Measurements from ENCODE around the gene B3GNT7.

The B3GNT7 gene

GRCh38 chr2:231357048-231357447 is 38.5 kb upstream of the B3GNT7 start:
- Histone ChIP-seq H3K4me3 (ENCODE audit: low read depth, low read length) (no peak overlapping the region), H3K36me3 (ENCODE audit: insufficient read depth, low read length) (no peaks in the 10 kb centered on the region), H3K4me1 (ENCODE audit: control insufficient read depth, insufficient read depth, low read length, unreplicated experiment) (no peaks in the 10 kb centered on the region), H3K27me3 (ENCODE audit: insufficient read depth, low read length) (no peaks in the 10 kb centered on the region), H2AFZ (ENCODE audit: low read length, unreplicated experiment) (no peak overlapping the region), H3K79me2 (ENCODE audit: control insufficient read depth, insufficient read depth, low read length, unreplicated experiment) (no peaks in the 10 kb centered on the region), H3K27ac (ENCODE audit: low read depth, low read length) (no peak overlapping the region)

GRCh38 chr2:231357931-231358330 is 37.6 kb upstream of the B3GNT7 start:
- Histone ChIP-seq H3K4me1 (ENCODE audit: control insufficient read depth, insufficient read depth, low read length, unreplicated experiment) (no peaks in the 10 kb centered on the region), H3K27me3 (ENCODE audit: insufficient read depth, low read length) (no peaks in the 10 kb centered on the region), H3K27ac (ENCODE audit: low read depth, low read length) (no peak overlapping the region), H3K4me3 (ENCODE audit: low read depth, low read length) (no peak overlapping the region), H3K36me3 (ENCODE audit: insufficient read depth, low read length) (no peaks in the 10 kb centered on the region), H3K79me2 (ENCODE audit: control insufficient read depth, insufficient read depth, low read length, unreplicated experiment) (no peaks in the 10 kb centered on the region), H2AFZ (ENCODE audit: low read length, unreplicated experiment) (no peak overlapping the region)

- Histone ChIP-seq H3K4me1 (ENCODE audit: control insufficient read depth, insufficient read depth, low read length, unreplicated experiment) (no peaks in the 10 kb centered on the region), H3K27ac (ENCODE audit: low read depth, low read length) (no peak overlapping the region), H3K27me3 (ENCODE audit: insufficient read depth, low read length) (no peaks in the 10 kb centered on the region), H3K4me3 (ENCODE audit: low read depth, low read length) (no peak overlapping the region), H3K79me2 (ENCODE audit: control insufficient read depth, insufficient read depth, low read length, unreplicated experiment) (no peaks in the 10 kb centered on the region), H2AFZ (ENCODE audit: low read length, unreplicated experiment) (no peak overlapping the region), H3K36me3 (ENCODE audit: insufficient read depth, low read length) (no peaks in the 10 kb centered on the region)
Observed at GRCh38 chr2:231359441-231359840, 36.1 kb upstream of the B3GNT7 start.

GRCh38 chr2:231359948-231360347 is 35.6 kb upstream of the B3GNT7 start:
- no peaks in the 10 kb centered on the region for H3K79me2 ChIP-seq (ENCODE audit: control insufficient read depth, insufficient read depth, low read length, unreplicated experiment)
- H3K4me3 ChIP-seq (ENCODE audit: low read depth, low read length): no peak overlapping the region
- H3K27ac ChIP-seq (ENCODE audit: low read depth, low read length): no peak overlapping the region
- no peaks in the 10 kb centered on the region for H3K27me3 ChIP-seq (ENCODE audit: insufficient read depth, low read length)
- no peak overlapping the region for H2AFZ ChIP-seq (ENCODE audit: low read length, unreplicated experiment)
- H3K36me3 ChIP-seq (ENCODE audit: insufficient read depth, low read length): no peaks in the 10 kb centered on the region
- H3K4me1 ChIP-seq (ENCODE audit: control insufficient read depth, insufficient read depth, low read length, unreplicated experiment): no peaks in the 10 kb centered on the region

GRCh38 chr2:231360401-231360800 is 35.1 kb upstream of the B3GNT7 start:
- Histone ChIP-seq H3K4me1 (ENCODE audit: control insufficient read depth, insufficient read depth, low read length, unreplicated experiment) (peaks cover 1% of the 10 kb centered on the region), H3K27ac (ENCODE audit: low read depth, low read length) (no peak overlapping the region), H3K4me3 (ENCODE audit: low read depth, low read length) (no peak overlapping the region), H3K27me3 (ENCODE audit: insufficient read depth, low read length) (no peaks in the 10 kb centered on the region), H3K79me2 (ENCODE audit: control insufficient read depth, insufficient read depth, low read length, unreplicated experiment) (no peaks in the 10 kb centered on the region), H3K36me3 (ENCODE audit: insufficient read depth, low read length) (no peaks in the 10 kb centered on the region), H2AFZ (ENCODE audit: low read length, unreplicated experiment) (no peak overlapping the region)

GRCh38 chr2:231360881-231361371 is 34.6 kb upstream of the B3GNT7 start:
- peaks cover 3% of the 10 kb centered on the region for H3K4me1 ChIP-seq (ENCODE audit: control insufficient read depth, insufficient read depth, low read length, unreplicated experiment)
- no peaks in the 10 kb centered on the region for H3K27me3 ChIP-seq (ENCODE audit: insufficient read depth, low read length)
- no peak overlapping the region for H2AFZ ChIP-seq (ENCODE audit: low read length, unreplicated experiment)
- no peaks in the 10 kb centered on the region for H3K36me3 ChIP-seq (ENCODE audit: insufficient read depth, low read length)
- no peak overlapping the region for H3K27ac ChIP-seq (ENCODE audit: low read depth, low read length)
- no peak overlapping the region for H3K4me3 ChIP-seq (ENCODE audit: low read depth, low read length)
- H3K79me2 ChIP-seq (ENCODE audit: control insufficient read depth, insufficient read depth, low read length, unreplicated experiment): no peaks in the 10 kb centered on the region

- Histone ChIP-seq H3K27ac (ENCODE audit: low read depth, low read length) (no peak overlapping the region), H3K36me3 (ENCODE audit: insufficient read depth, low read length) (no peaks in the 10 kb centered on the region), H3K4me1 (ENCODE audit: control insufficient read depth, insufficient read depth, low read length, unreplicated experiment) (peaks cover 3% of the 10 kb centered on the region), H2AFZ (ENCODE audit: low read length, unreplicated experiment) (no peak overlapping the region), H3K79me2 (ENCODE audit: control insufficient read depth, insufficient read depth, low read length, unreplicated experiment) (no peaks in the 10 kb centered on the region), H3K27me3 (ENCODE audit: insufficient read depth, low read length) (no peaks in the 10 kb centered on the region), H3K4me3 (ENCODE audit: low read depth, low read length) (no peak overlapping the region)
Observed at GRCh38 chr2:231361701-231362554, 33.6 kb upstream of the B3GNT7 start.

- no peaks in the 10 kb centered on the region for H3K79me2 ChIP-seq (ENCODE audit: control insufficient read depth, insufficient read depth, low read length, unreplicated experiment)
- peaks cover 3% of the 10 kb centered on the region for H3K4me1 ChIP-seq (ENCODE audit: control insufficient read depth, insufficient read depth, low read length, unreplicated experiment)
- no peak overlapping the region for H3K27ac ChIP-seq (ENCODE audit: low read depth, low read length)
- H3K36me3 ChIP-seq (ENCODE audit: insufficient read depth, low read length): no peaks in the 10 kb centered on the region
- H3K27me3 ChIP-seq (ENCODE audit: insufficient read depth, low read length): no peaks in the 10 kb centered on the region
- H2AFZ ChIP-seq (ENCODE audit: low read length, unreplicated experiment): no peak overlapping the region
- no peak overlapping the region for H3K4me3 ChIP-seq (ENCODE audit: low read depth, low read length)
Observed at GRCh38 chr2:231362555-231363184, 32.8 kb upstream of the B3GNT7 start.

- no peak overlapping the region for H3K27ac ChIP-seq (ENCODE audit: low read depth, low read length)
- H3K4me3 ChIP-seq (ENCODE audit: low read depth, low read length): no peak overlapping the region
- no peaks in the 10 kb centered on the region for H3K36me3 ChIP-seq (ENCODE audit: insufficient read depth, low read length)
Observed at GRCh38 chr2:231364061-231364460, 31.4 kb upstream of the B3GNT7 start.

GRCh38 chr2:231364961-231365810 is 30.3 kb upstream of the B3GNT7 start:
- Histone ChIP-seq H3K79me2 (ENCODE audit: control insufficient read depth, insufficient read depth, low read length, unreplicated experiment) (no peaks in the 10 kb centered on the region), H3K27me3 (ENCODE audit: insufficient read depth, low read length) (no peaks in the 10 kb centered on the region), H2AFZ (ENCODE audit: low read length, unreplicated experiment) (no peak overlapping the region), H3K4me3 (ENCODE audit: low read depth, low read length) (no peak overlapping the region), H3K36me3 (ENCODE audit: insufficient read depth, low read length) (no peaks in the 10 kb centered on the region), H3K4me1 (ENCODE audit: control insufficient read depth, insufficient read depth, low read length, unreplicated experiment) (peaks cover 3% of the 10 kb centered on the region), H3K27ac (ENCODE audit: low read depth, low read length) (no peak overlapping the region)

More at GRCh38 chr2:231364061-231364460, 31.4 kb upstream of the B3GNT7 start:
- H3K27me3 ChIP-seq (ENCODE audit: insufficient read depth, low read length): no peaks in the 10 kb centered on the region
- H3K79me2 ChIP-seq (ENCODE audit: control insufficient read depth, insufficient read depth, low read length, unreplicated experiment): no peaks in the 10 kb centered on the region
- H3K4me1 ChIP-seq (ENCODE audit: control insufficient read depth, insufficient read depth, low read length, unreplicated experiment): peaks cover 3% of the 10 kb centered on the region
- no peak overlapping the region for H2AFZ ChIP-seq (ENCODE audit: low read length, unreplicated experiment)

Data from ACC112 (cell line).